MM.1S (cell line): ENCODE results near the gene GRN.

Experiments
- CTCF ChIP-seq: fragments of 300-600 bp; sonication (generic); IDR thresholded peaks from 2 replicates; pipeline ENCODE4 v1.5.1; 2016; ENCODE audit warnings: antibody characterized with exemption, low read length, mixed read lengths
- EZH2 ChIP-seq: fragments of 300-600 bp; sonication (generic); optimal IDR thresholded peaks from 2 replicates; pipeline ENCODE3; 2017; ENCODE audit warnings: low read depth, mild to moderate bottlenecking, antibody characterized with exemption, low read length, mixed read lengths

GRCh38 chr17:44362949-44363612 is 18.0 kb downstream of the GRN start:
- TF ChIP-seq CTCF (no peak), EZH2 (no peak)
